ENCODE data around the gene ETV6. TPM values are rescaled to one million over a fixed set of nuclear protein-coding genes. Genes with fewer than 3 reads are reported as not detected.

The ETV6 gene
- 6.5 and 9.1 TPM in 2 replicates for total RNA-seq
- 11.9 and 16.2 TPM in 2 replicates for polyA plus RNA-seq

GRCh38 chr12:11649413-11650285 is at the start of gene ETV6:
Gene ETV6 (plus strand): TSS chr12:11649674. CDS start chr12:11650128, 454 bp downstream.
- H3K27ac ChIP-seq: peak within 1 kb of the TSS; percentile 98
- peaks cover 31% of the 10 kb centered on the region for H3K4me1 ChIP-seq (ENCODE audit: low read depth)
- H3K9me3 ChIP-seq (ENCODE audit: low read depth): no peaks in the 10 kb centered on the region
- H3K4me3 ChIP-seq: peak within 1 kb of the TSS; percentile 99
- TF ChIP-seq CTCF (IDR thresholded peaks at IDR 0.05; ENCODE audit: low read depth, low read length): no peak
- no peaks in the 10 kb centered on the region for H3K27me3 ChIP-seq
- H3K36me3 ChIP-seq: no peaks in the 10 kb centered on the region
- DNase-seq (ENCODE audit: low read depth in 1 of 2, low spot score in 1 of 2): peak; percentile 84 to 95

DNA sequence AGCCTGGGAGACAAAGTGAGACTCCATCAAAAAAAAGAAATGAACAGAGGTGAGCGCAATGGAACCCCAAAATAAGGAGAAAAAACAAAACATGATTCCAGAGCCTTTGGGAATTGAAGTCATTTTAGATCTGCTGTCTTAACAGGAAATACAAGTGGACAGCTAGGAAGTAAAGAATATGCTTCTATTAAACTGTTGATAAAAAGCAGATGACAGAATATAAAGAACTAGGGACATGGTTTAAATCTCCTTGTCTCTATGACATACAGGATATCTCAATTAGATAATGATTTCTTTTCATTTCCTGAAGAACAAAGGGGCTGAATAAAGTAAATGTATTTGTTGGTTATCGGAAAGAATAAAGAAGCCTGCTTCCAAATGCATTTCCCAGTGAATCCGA is 49.3 kb upstream of the ETV6 start:
- no peaks in the 10 kb centered on the region for H3K4me1 ChIP-seq (ENCODE audit: low read depth)
- no peak for TF ChIP-seq CTCF (IDR thresholded peaks at IDR 0.05; ENCODE audit: low read depth, low read length)
- H3K27ac ChIP-seq: no peak overlapping the region
- no peaks in the 10 kb centered on the region for H3K36me3 ChIP-seq
- no peaks in the 10 kb centered on the region for H3K9me3 ChIP-seq (ENCODE audit: low read depth)
- peaks cover 13% of the 10 kb centered on the region for H3K27me3 ChIP-seq
- no peak for DNase-seq (ENCODE audit: low read depth in 1 of 2, low spot score in 1 of 2)
- H3K4me3 ChIP-seq: no peak overlapping the region

GRCh38 chr12:11601647-11602046 is 47.8 kb upstream of the ETV6 start:
- no peaks in the 10 kb centered on the region for H3K9me3 ChIP-seq (ENCODE audit: low read depth)
- no peak overlapping the region for H3K4me3 ChIP-seq
- peaks cover 13% of the 10 kb centered on the region for H3K27me3 ChIP-seq
- DNase-seq (ENCODE audit: low read depth in 1 of 2, low spot score in 1 of 2): no peak
- H3K27ac ChIP-seq: no peak overlapping the region
- no peaks in the 10 kb centered on the region for H3K36me3 ChIP-seq
- no peaks in the 10 kb centered on the region for H3K4me1 ChIP-seq (ENCODE audit: low read depth)
- TF ChIP-seq CTCF (IDR thresholded peaks at IDR 0.05; ENCODE audit: low read depth, low read length): no peak

DNA sequence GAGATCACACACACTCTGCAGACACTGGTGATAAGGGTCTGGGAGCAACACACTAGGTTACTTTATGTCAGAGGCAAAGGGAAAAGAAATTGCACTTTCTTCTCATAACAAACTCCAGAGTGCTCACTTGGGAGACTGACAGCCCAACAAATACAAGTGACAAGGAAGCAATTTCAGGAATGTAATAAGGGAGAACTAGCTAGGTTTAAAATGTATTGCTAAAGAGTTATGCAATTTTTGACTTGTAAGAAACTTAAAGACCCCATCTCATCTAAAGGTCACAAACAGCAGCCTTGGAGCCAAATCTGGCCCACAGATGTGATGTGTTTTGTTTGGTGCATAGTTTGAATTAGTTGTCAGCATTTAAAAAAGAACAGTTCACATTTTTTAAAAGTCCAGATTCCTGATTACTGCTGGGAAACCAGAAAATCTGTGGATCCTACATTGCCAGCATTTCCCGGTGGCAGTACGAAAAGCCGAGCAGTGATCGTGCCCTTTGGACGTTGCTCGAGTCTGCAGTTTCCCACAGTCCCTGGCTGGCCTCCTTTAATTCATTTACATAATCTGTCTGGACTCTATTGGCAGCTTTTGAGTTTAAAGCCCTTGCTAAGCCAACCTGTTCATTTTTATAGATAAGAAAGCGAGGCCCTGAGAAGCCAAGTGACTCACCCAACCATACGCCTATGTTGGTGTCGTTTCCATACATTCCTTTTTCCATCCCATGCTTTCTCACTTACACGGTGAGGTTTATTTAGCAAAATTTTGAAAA is 42.0 kb upstream of the ETV6 start:
- peak; percentile 31 to 65 for DNase-seq (ENCODE audit: low read depth in 1 of 2, low spot score in 1 of 2)
- H3K27ac ChIP-seq: no peak overlapping the region
- peaks cover 7% of the 10 kb centered on the region for H3K4me1 ChIP-seq (ENCODE audit: low read depth)
- no peak for TF ChIP-seq CTCF (IDR thresholded peaks at IDR 0.05; ENCODE audit: low read depth, low read length)
- no peak overlapping the region for H3K4me3 ChIP-seq
- no peaks in the 10 kb centered on the region for H3K27me3 ChIP-seq
- no peaks in the 10 kb centered on the region for H3K36me3 ChIP-seq
- H3K9me3 ChIP-seq (ENCODE audit: low read depth): no peaks in the 10 kb centered on the region

DNA sequence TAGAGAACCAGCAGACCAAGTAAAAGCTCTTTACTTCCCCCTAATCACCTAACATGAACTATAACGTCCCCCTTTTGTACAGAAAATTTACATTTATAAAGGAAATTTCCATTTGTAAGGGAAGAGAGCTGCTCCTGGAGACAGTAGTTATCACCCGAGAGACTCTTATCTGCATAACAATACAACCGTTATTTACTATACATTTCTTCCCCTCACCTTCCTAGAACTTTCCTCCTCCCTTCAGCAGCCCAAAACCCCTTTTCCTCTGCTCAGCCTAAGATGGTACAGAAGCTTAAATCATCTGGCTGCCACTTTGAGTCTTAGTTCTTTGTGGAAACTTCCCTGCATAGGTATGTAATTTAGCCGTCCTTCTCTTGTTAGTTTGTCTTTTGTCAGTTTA is 40.4 kb upstream of the ETV6 start:
- no peaks in the 10 kb centered on the region for H3K9me3 ChIP-seq (ENCODE audit: low read depth)
- H3K4me1 ChIP-seq (ENCODE audit: low read depth): peaks cover 7% of the 10 kb centered on the region
- no peak overlapping the region for H3K4me3 ChIP-seq
- no peak overlapping the region for H3K27ac ChIP-seq
- no peaks in the 10 kb centered on the region for H3K36me3 ChIP-seq
- no peak for DNase-seq (ENCODE audit: low read depth in 1 of 2, low spot score in 1 of 2)
- H3K27me3 ChIP-seq: no peaks in the 10 kb centered on the region
- no peak for TF ChIP-seq CTCF (IDR thresholded peaks at IDR 0.05; ENCODE audit: low read depth, low read length)

Measured in cardiac muscle cell (in vitro differentiated cells and primary cell).